Mononuclear cell (primary cell): ENCODE results near the gene URB1. TPM values are rescaled to one million over a fixed set of nuclear protein-coding genes. Genes with fewer than 3 reads are reported as not detected.
"Not testable (repeated sequence)": the region's sequence is repeated elsewhere in the genome, so short reads cannot be mapped to it uniquely, and the experiment has no call there.

Source experiments
- H3K27me3 ChIP-seq: 2 replicates; pipeline ENCODE4 v1.6.0; 2011; ENCODE audit warnings: low read length, control low read depth; ENCODE audit not compliant: insufficient read depth
- H3K4me1 ChIP-seq: 2 replicates; pipeline ENCODE4 v1.5.1; 2011; ENCODE audit warnings: mild to moderate bottlenecking, low read length, control low read depth; ENCODE audit not compliant: insufficient read depth
- H3K4me3 ChIP-seq: 2 replicates; pipeline ENCODE4 v1.5.1; 2011; ENCODE audit warnings: mild to moderate bottlenecking, low read length, moderate library complexity
- H3K9me3 ChIP-seq: 2 replicates; pipeline ENCODE4 v1.5.1; 2011; ENCODE audit warnings: low read depth, mild to moderate bottlenecking, control low read depth, low read length
- total RNA-seq: library from RNA; depleted of rRNA; stranded (reverse); fragments of >200 nt; gene quantifications from one replicate; pipeline ENCODE4 v1.2.3, GENCODE V29; 2012

URB1 gene
- total RNA-seq, 1 donor = 3.5 TPM

DNA sequence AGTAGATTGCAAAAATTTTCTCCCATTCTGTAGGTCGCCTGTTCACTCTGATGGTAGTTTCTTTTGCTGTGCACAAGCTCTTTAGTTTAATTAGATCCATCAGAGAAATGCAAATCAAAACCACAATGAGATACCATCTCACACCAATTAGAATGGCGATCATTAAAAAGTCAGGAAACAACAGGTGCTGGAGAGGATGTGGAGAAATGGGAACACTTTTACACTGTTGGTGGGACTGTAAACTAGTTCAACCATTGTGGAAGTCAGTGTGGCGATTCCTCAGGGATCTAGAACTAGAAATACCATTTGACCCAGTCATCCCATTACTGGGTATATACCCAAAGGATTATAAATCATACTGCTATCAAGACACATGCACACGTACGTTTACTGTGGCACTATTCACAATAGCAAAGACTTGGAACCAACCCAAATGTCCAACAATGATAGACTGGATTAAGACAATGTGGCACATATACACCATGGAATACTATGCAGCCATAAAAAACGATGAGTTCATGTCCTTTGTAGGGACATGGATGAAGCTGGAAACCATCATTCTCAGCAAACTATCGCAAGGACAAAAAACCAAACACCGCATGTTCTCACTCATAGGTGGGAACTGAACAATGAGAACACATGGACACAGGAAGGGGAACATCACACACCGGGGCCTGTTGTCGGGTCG lies 2.1 kb downstream of the URB1 start:
- not testable (repeated sequence) for H3K4me3 ChIP-seq, H3K27me3 ChIP-seq, H3K9me3 ChIP-seq
- peaks cover 22% of the 10 kb centered on the region for H3K4me1 ChIP-seq

DNA sequence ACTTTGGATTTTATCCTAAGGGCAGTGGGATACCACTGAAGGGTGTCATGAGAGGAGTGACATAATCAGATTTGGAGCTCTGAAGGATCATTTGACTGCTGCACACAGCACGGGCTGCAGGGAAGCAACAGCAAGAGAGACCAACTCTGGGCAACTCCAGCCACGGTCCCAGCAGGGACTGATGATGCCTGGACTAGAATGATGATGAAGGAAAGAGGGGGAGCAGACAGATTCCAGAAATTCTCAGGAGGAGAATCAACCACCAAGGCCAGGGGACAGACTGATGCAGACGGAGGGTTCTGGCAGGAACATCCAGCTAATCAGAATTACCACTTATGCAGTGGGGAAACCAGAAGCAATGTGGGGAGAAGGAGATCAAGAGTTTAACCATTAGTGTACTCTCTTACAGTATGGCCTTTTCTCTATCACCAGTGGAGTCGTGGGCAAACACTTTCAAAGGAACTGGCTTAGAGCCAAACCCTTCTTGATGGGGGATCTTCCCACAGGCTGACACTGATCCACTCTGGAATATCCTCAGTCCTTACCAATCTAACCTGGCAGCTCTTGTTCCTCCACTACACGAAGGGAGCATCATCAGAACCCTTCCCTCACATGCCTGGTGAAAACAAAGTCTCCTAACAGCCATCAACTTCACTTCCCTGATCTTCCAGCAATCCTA lies 3.3 kb downstream of the URB1 start:
- H3K9me3 ChIP-seq = no peaks in the 10 kb centered on the region
- H3K4me1 ChIP-seq = peaks cover 22% of the 10 kb centered on the region
- no peak overlapping the region for H3K4me3 ChIP-seq
- no peaks in the 10 kb centered on the region for H3K27me3 ChIP-seq

GRCh38 chr21:32388306-32388705 lies 4.5 kb downstream of the URB1 start:
- H3K9me3 ChIP-seq = no peaks in the 10 kb centered on the region
- H3K4me3 ChIP-seq = no peak overlapping the region
- no peaks in the 10 kb centered on the region for H3K27me3 ChIP-seq
- peaks cover 14% of the 10 kb centered on the region for H3K4me1 ChIP-seq

DNA sequence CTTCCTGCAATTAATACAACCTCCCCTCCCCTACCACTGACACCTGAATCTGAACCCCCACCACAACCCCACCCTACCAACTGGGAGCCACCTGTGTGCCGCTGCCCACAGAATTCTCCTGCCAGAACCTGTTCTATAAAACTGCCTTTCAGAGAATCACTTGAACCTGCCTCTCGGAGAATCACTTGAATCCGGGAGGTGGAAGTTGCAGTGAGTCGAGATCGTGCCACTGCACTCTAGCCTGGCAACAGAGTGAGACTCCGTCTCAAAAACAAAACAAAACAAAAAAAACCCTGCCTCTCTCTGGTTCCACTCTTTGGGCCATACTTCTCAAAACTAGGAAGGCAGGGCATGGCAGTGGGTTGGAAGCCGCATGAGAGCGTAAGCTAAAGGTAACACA lies 5.7 kb downstream of the URB1 start:
- Histone ChIP-seq H3K9me3 (no peaks in the 10 kb centered on the region), H3K27me3 (no peaks in the 10 kb centered on the region), H3K4me3 (no peak overlapping the region), H3K4me1 (peaks cover 7% of the 10 kb centered on the region)

- Histone ChIP-seq H3K4me1 (no peaks in the 10 kb centered on the region), H3K4me3 (no peak overlapping the region), H3K27me3 (no peaks in the 10 kb centered on the region), H3K9me3 (no peaks in the 10 kb centered on the region)
These were observed 6.5 kb downstream of the URB1 start for GRCh38 chr21:32386195-32386870.

- no peak overlapping the region for H3K4me3 ChIP-seq
- H3K9me3 ChIP-seq = no peaks in the 10 kb centered on the region
- no peaks in the 10 kb centered on the region for H3K4me1 ChIP-seq
- H3K27me3 ChIP-seq = no peaks in the 10 kb centered on the region
These were observed 9.0 kb downstream of the URB1 start for GRCh38 chr21:32383812-32384211.

DNA sequence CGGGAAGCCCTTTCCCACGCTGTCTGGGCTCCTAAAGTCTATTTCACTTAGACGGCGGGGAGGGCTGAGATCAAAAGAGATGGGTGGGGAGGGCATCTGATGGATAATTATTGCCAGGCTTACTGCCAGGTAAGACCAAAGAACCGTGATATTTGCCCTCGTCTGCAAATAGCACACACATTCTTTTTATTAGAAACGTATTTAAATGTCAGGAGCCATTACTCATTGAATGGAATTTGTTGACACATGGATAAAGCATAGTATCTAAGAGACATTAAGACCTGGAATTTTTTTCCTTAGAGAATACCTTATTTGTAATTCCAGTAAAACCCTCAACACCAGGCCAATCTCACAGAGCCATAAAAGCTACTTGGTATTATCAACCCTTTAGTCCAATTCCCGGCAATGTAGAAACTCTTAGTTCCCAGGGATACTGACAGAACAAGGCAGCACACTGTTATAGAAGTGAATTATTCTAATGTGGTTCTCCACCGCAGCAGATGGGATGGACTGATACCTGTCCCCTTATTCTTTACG lies 10.6 kb downstream of the URB1 start:
- no peaks in the 10 kb centered on the region for H3K27me3 ChIP-seq
- no peaks in the 10 kb centered on the region for H3K9me3 ChIP-seq
- no peak overlapping the region for H3K4me3 ChIP-seq
- no peaks in the 10 kb centered on the region for H3K4me1 ChIP-seq

DNA sequence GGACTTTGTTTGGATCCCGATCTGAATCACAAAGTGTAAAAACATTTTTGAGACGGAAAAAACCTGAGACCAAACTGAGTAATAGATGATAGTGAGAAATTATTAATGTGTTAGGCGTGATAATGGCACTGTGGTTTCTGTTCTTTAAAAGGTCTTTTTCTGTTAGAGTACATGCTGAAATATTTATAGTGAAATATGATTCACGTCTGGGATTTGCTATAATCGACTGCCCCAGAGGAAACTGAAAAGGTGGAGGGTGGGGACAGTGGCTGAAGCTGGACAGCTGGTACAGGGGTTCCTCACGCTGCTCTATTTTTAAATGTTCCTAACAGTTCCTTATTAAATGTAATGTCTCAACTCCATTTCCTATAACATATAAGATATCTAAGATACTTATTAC lies 11.2 kb downstream of the URB1 start:
- no peaks in the 10 kb centered on the region for H3K4me1 ChIP-seq
- H3K27me3 ChIP-seq = no peaks in the 10 kb centered on the region
- H3K9me3 ChIP-seq = no peaks in the 10 kb centered on the region
- no peak overlapping the region for H3K4me3 ChIP-seq

GRCh38 chr21:32380940-32381339 lies 11.9 kb downstream of the URB1 start:
- no peaks in the 10 kb centered on the region for H3K4me1 ChIP-seq
- H3K4me3 ChIP-seq = no peak overlapping the region
- H3K9me3 ChIP-seq = no peaks in the 10 kb centered on the region
- no peaks in the 10 kb centered on the region for H3K27me3 ChIP-seq

DNA sequence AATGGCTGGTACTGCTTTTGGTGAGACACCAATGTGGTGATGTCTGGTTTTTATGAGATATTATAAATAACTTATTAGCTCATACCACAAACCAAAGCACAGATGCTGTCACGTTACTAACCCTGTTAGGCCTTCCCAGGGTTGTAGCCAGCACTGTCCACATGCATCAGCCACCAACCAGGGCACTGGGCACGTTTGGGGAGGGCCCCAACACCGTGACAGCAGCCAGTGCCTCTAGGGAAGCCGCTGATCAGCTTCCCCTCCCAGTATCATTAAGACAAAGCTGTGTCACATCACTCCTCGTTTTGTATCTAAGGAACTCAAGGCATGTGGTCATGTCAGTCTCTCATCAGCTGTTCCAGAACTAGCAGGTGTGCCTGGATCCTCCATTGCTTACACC lies 13.9 kb downstream of the URB1 start:
- Histone ChIP-seq H3K27me3 (no peaks in the 10 kb centered on the region), H3K4me1 (no peaks in the 10 kb centered on the region), H3K4me3 (no peak overlapping the region), H3K9me3 (no peaks in the 10 kb centered on the region)

- H3K27me3 ChIP-seq = no peaks in the 10 kb centered on the region
- no peak overlapping the region for H3K4me3 ChIP-seq
- H3K4me1 ChIP-seq = no peaks in the 10 kb centered on the region
- no peaks in the 10 kb centered on the region for H3K9me3 ChIP-seq
These were observed 14.8 kb downstream of the URB1 start for GRCh38 chr21:32377991-32378390.

DNA sequence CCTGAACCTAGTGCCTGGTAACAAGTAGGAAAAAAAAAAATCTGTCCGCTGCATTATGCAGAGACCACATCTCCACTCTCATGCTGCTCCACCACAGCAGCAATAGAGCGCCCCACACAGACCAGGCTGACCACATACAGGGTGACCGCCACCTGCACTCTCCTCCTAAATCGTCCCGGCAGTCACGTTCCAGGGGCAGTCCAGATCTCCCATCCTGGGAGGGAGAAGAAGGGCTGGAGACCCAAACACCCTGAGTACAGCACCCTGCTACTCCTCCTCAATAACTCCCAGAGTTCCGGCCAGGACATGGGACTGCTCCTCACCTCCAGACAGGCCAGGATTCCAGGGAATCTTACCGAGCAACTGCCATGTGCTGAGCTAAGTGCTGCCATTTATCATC lies 15.3 kb downstream of the URB1 start:
- Histone ChIP-seq H3K4me3 (no peak overlapping the region), H3K9me3 (no peaks in the 10 kb centered on the region), H3K27me3 (no peaks in the 10 kb centered on the region), H3K4me1 (no peaks in the 10 kb centered on the region)

DNA sequence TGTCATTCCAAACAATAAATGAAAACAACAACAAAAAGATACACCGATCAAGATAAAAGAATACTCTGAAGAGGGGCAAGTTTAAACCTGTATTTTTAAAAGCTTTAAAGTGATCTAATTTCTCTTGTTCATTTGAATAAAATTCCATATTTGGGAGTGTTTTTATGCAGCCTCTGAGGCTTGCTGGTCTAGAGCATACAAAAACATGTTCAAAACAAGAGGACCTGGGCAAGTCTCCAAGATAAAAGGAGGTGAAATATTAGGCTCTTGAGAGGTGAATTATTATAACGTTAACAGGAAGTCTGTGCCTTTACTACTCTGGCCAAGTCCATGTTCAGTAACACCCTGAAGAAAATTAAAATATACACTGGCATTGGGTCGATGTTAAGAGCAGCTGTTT lies 20.1 kb downstream of the URB1 start:
- Histone ChIP-seq H3K27me3 (no peaks in the 10 kb centered on the region), H3K9me3 (no peaks in the 10 kb centered on the region), H3K4me1 (peaks cover 16% of the 10 kb centered on the region), H3K4me3 (no peak overlapping the region)

DNA sequence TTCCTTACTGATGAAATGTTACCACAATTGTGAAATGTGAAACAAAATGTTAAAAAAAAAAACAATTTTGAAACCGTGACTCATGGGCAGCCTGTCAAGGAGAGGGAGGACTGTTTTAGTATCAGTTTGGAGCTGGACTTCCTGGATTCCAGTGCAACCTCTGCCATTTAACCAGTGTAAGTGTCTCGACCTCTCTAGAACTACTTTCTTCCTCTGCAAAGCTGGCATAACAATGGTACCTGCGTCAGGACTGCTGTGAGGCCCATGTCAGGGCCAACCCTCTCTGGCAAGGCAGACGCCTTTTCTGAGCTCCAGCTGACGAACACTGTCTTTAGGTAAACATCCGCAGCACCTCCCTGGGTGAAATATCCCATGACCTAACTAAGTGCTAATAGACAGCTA lies 20.9 kb downstream of the URB1 start:
- H3K9me3 ChIP-seq = no peaks in the 10 kb centered on the region
- no peaks in the 10 kb centered on the region for H3K27me3 ChIP-seq
- peaks cover 16% of the 10 kb centered on the region for H3K4me1 ChIP-seq
- no peak overlapping the region for H3K4me3 ChIP-seq

DNA sequence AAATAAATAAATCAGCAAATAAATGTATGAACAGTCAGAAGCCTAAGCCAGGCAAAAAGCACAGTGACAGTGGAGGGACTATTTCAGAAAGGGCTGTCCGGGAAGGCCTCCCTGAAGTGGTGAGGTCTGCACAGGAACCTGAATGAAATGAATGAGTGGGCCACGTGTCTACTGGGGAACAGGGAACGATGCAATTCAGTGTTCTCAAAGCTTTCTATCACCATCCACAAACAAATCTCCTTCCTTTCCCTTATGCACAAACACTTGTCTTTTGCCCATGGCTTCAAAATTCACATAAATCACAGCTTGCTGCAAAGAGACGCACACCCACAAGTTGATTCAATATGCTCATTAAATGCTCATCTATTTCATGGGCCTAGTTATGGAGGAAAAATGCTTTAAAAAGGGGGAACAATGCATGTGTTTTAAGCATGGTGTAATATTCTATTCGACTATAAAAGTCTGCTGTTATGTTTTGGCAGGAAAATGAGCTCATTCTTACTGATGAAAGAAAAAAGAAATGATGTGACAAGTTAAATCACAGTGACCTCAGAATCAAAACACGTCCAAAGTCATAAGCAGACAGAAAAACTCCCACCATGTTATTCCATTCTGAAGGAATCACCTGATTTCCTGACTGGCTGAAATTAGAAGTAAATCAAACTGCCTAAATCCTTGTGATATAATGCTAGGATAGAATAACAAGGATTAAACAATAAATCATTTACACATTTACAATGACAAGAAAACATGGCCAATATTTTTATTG lies 21.6 kb downstream of the URB1 start:
- Histone ChIP-seq H3K4me1 (peaks cover 16% of the 10 kb centered on the region), H3K4me3 (no peak overlapping the region), H3K9me3 (no peaks in the 10 kb centered on the region), H3K27me3 (no peaks in the 10 kb centered on the region)
